Activated CD4-positive, alpha-beta T cell treated with anti-CD3 and anti-CD28 coated beads, Interleukin-2, amount 10 ng/mL, durations not matched to agents 24 days and 14 days (primary cell): Measurements from ENCODE around the gene HIRA. TPM values are rescaled to one million over a fixed set of nuclear protein-coding genes. Genes with fewer than 3 reads are reported as not detected.
"Not testable (repeated sequence)": the region's sequence is repeated elsewhere in the genome, so short reads cannot be mapped to it uniquely, and the experiment has no call there.

Experiments
- DNase-seq: peaks from one replicate; pipeline ENCODE4 v3.0.0; 2022
- H3K27ac Mint-ChIP-seq: one replicate; pipeline ENCODE4 v1.8.0; 2022; ENCODE audit warnings: mild to moderate bottlenecking, mixed read lengths
- H3K27me3 Mint-ChIP-seq: one replicate; pipeline ENCODE4 v1.8.0; 2022; ENCODE audit warnings: mixed read lengths
- H3K36me3 Mint-ChIP-seq: one replicate; pipeline ENCODE4 v1.8.0; 2022; ENCODE audit warnings: low read depth, mild to moderate bottlenecking, mixed read lengths
- H3K4me1 Mint-ChIP-seq: one replicate; pipeline ENCODE4 v1.8.0; 2021; ENCODE audit warnings: mixed read lengths
- H3K4me3 Mint-ChIP-seq: one replicate; pipeline ENCODE4 v1.8.0; 2022; ENCODE audit warnings: mild to moderate bottlenecking, moderate library complexity, mixed read lengths
- H3K9me3 Mint-ChIP-seq: one replicate; pipeline ENCODE4 v1.8.0; 2021; ENCODE audit warnings: mixed read lengths
- intact Hi-C: fragments of 100-400 bp; cut with micrococcal nuclease; formaldehyde crosslinking; loops from one replicate; pipeline ENCODE4 v1.15.1; 2023
- total RNA-seq: library from RNA; stranded (reverse); gene quantifications from 2 replicates; pipeline ENCODE4 v1.2.3, GENCODE V29; 2022

Gene HIRA
- total RNA-seq, 1 donor from 2014 or later, result 45.0 TPM

GRCh38 chr22:19330205-19330604 is 101.3 kb downstream of the HIRA start:
- H3K4me1 Mint-ChIP-seq, H3K4me3 Mint-ChIP-seq, H3K27me3 Mint-ChIP-seq, H3K9me3 Mint-ChIP-seq, H3K27ac Mint-ChIP-seq, DNase-seq, intact Hi-C loops: not testable (repeated sequence)
- H3K36me3 Mint-ChIP-seq, result peaks cover 66% of the 10 kb centered on the region

GRCh38 chr22:19329454-19329853 is 102.1 kb downstream of the HIRA start:
- DNase-seq, result no peak
- peaks cover 60% of the 10 kb centered on the region for H3K36me3 Mint-ChIP-seq
- H3K4me1 Mint-ChIP-seq, result no peaks in the 10 kb centered on the region
- H3K27ac Mint-ChIP-seq, result no peak overlapping the region
- no peaks in the 10 kb centered on the region for H3K27me3 Mint-ChIP-seq
- no peak overlapping the region for H3K4me3 Mint-ChIP-seq
- intact Hi-C loops, result no loop called here
- peaks cover 10% of the 10 kb centered on the region for H3K9me3 Mint-ChIP-seq

GRCh38 chr22:19325296-19325948 is 106.1 kb downstream of the HIRA start:
- peaks cover 5% of the 10 kb centered on the region for H3K9me3 Mint-ChIP-seq
- peaks cover 23% of the 10 kb centered on the region for H3K36me3 Mint-ChIP-seq
- no peak overlapping the region for H3K4me3 Mint-ChIP-seq
- DNase-seq, result no peak
- no peaks in the 10 kb centered on the region for H3K4me1 Mint-ChIP-seq
- intact Hi-C loops, result no loop called here
- no peaks in the 10 kb centered on the region for H3K27me3 Mint-ChIP-seq
- no peak overlapping the region for H3K27ac Mint-ChIP-seq

GRCh38 chr22:19323420-19323819 is 108.1 kb downstream of the HIRA start:
- intact Hi-C loops, H3K4me1 Mint-ChIP-seq, H3K36me3 Mint-ChIP-seq, H3K27ac Mint-ChIP-seq, H3K27me3 Mint-ChIP-seq, H3K4me3 Mint-ChIP-seq, DNase-seq: not testable (repeated sequence)
- H3K9me3 Mint-ChIP-seq, result peaks cover 12% of the 10 kb centered on the region

GRCh38 chr22:19321757-19322156 is 109.8 kb downstream of the HIRA start:
- no peaks in the 10 kb centered on the region for H3K4me1 Mint-ChIP-seq
- no peak for DNase-seq
- intact Hi-C loops, result no loop called here
- no peak overlapping the region for H3K4me3 Mint-ChIP-seq
- no peak overlapping the region for H3K27ac Mint-ChIP-seq
- H3K36me3 Mint-ChIP-seq, result peaks cover under 1% of the 10 kb centered on the region
- H3K9me3 Mint-ChIP-seq, result peaks cover 19% of the 10 kb centered on the region
- no peaks in the 10 kb centered on the region for H3K27me3 Mint-ChIP-seq

GRCh38 chr22:19320136-19320535 is 111.4 kb downstream of the HIRA start:
- H3K27ac Mint-ChIP-seq, DNase-seq, H3K4me3 Mint-ChIP-seq, H3K4me1 Mint-ChIP-seq, H3K36me3 Mint-ChIP-seq, intact Hi-C loops, H3K27me3 Mint-ChIP-seq: not testable (repeated sequence)
- H3K9me3 Mint-ChIP-seq, result peaks cover 25% of the 10 kb centered on the region

- H3K27me3 Mint-ChIP-seq, result no peaks in the 10 kb centered on the region
- no peak overlapping the region for H3K27ac Mint-ChIP-seq
- H3K4me1 Mint-ChIP-seq, result no peaks in the 10 kb centered on the region
- DNase-seq, result no peak
- H3K9me3 Mint-ChIP-seq, result peaks cover 26% of the 10 kb centered on the region
- H3K4me3 Mint-ChIP-seq, result no peak overlapping the region
- peaks cover 5% of the 10 kb centered on the region for H3K36me3 Mint-ChIP-seq
- intact Hi-C loops, result no loop called here
These were observed 112.3 kb downstream of the HIRA start for GRCh38 chr22:19319281-19319680.

GRCh38 chr22:19317865-19318264 is 113.7 kb downstream of the HIRA start:
- intact Hi-C loops, result no loop called here
- Mint-ChIP-seq H3K4me1 (no peaks in the 10 kb centered on the region), H3K9me3 (peaks cover 29% of the 10 kb centered on the region), H3K4me3 (no peak overlapping the region), H3K36me3 (peaks cover 6% of the 10 kb centered on the region), H3K27me3 (no peaks in the 10 kb centered on the region), H3K27ac (no peak overlapping the region)
- DNase-seq, result no peak

GRCh38 chr22:19307872-19308271 is 123.7 kb downstream of the HIRA start:
- no peaks in the 10 kb centered on the region for H3K4me1 Mint-ChIP-seq
- H3K27ac Mint-ChIP-seq, result no peak overlapping the region
- peaks cover 3% of the 10 kb centered on the region for H3K27me3 Mint-ChIP-seq
- no peak overlapping the region for H3K4me3 Mint-ChIP-seq
- H3K9me3 Mint-ChIP-seq, result no peaks in the 10 kb centered on the region
- intact Hi-C loops, result no loop called here
- H3K36me3 Mint-ChIP-seq, result no peaks in the 10 kb centered on the region
- no peak for DNase-seq

- H3K36me3 Mint-ChIP-seq, H3K4me1 Mint-ChIP-seq, DNase-seq, H3K4me3 Mint-ChIP-seq, intact Hi-C loops, H3K9me3 Mint-ChIP-seq, H3K27me3 Mint-ChIP-seq, H3K27ac Mint-ChIP-seq: not testable (repeated sequence)
These were observed 125.0 kb downstream of the HIRA start for GRCh38 chr22:19306535-19306934.

- no peaks in the 10 kb centered on the region for H3K4me1 Mint-ChIP-seq
These were observed 127.0 kb downstream of the HIRA start for GRCh38 chr22:19304547-19304946.

GRCh38 chr22:19303785-19304184 is 127.7 kb downstream of the HIRA start:
- Mint-ChIP-seq H3K4me1 (no peaks in the 10 kb centered on the region), H3K36me3 (no peaks in the 10 kb centered on the region), H3K27ac (no peak overlapping the region), H3K27me3 (peaks cover 4% of the 10 kb centered on the region), H3K4me3 (no peak overlapping the region), H3K9me3 (no peaks in the 10 kb centered on the region)
- no peak for DNase-seq
- intact Hi-C loops, result no loop called here

More at GRCh38 chr22:19304547-19304946, 127.0 kb downstream of the HIRA start:
- intact Hi-C loops, result no loop called here
- no peak overlapping the region for H3K4me3 Mint-ChIP-seq
- H3K27me3 Mint-ChIP-seq, result peaks cover 4% of the 10 kb centered on the region
- no peak for DNase-seq
- H3K36me3 Mint-ChIP-seq, result no peaks in the 10 kb centered on the region
- H3K27ac Mint-ChIP-seq, result no peak overlapping the region
- H3K9me3 Mint-ChIP-seq, result no peaks in the 10 kb centered on the region

- DNase-seq, result no peak
- Mint-ChIP-seq H3K27me3 (peaks cover 15% of the 10 kb centered on the region), H3K4me1 (peaks cover 9% of the 10 kb centered on the region), H3K27ac (no peak overlapping the region), H3K36me3 (no peaks in the 10 kb centered on the region), H3K4me3 (no peak overlapping the region), H3K9me3 (no peaks in the 10 kb centered on the region)
- intact Hi-C loops, result no loop called here
These were observed 135.8 kb downstream of the HIRA start for GRCh38 chr22:19295733-19296132.

GRCh38 chr22:19292458-19293230 is 138.9 kb downstream of the HIRA start:
- DNase-seq, result no peak
- peak overlapping the region; percentile 87 for H3K27ac Mint-ChIP-seq
- peaks cover 40% of the 10 kb centered on the region for H3K27me3 Mint-ChIP-seq
- no peaks in the 10 kb centered on the region for H3K36me3 Mint-ChIP-seq
- H3K4me1 Mint-ChIP-seq, result peaks cover 18% of the 10 kb centered on the region
- intact Hi-C loops, result loop anchor here (5.0 kb wide), 1 partner anchor 140 kb away; the partner anchor contains the start of genes HIRA and MRPL40
- peak overlapping the region; percentile 92 for H3K4me3 Mint-ChIP-seq
- no peaks in the 10 kb centered on the region for H3K9me3 Mint-ChIP-seq
